NCI-H82 (cell line): Measurements from ENCODE around the gene NBPF10.
"Not testable (repeated sequence)": the region's sequence is repeated elsewhere in the genome, so short reads cannot be mapped to it uniquely, and the experiment has no call there.

Source experiments
- DNase-seq: peaks from one replicate; lab custom pipeline; 2025; lab: John Stamatoyannopoulos, UW

The NBPF10 gene, protein sequence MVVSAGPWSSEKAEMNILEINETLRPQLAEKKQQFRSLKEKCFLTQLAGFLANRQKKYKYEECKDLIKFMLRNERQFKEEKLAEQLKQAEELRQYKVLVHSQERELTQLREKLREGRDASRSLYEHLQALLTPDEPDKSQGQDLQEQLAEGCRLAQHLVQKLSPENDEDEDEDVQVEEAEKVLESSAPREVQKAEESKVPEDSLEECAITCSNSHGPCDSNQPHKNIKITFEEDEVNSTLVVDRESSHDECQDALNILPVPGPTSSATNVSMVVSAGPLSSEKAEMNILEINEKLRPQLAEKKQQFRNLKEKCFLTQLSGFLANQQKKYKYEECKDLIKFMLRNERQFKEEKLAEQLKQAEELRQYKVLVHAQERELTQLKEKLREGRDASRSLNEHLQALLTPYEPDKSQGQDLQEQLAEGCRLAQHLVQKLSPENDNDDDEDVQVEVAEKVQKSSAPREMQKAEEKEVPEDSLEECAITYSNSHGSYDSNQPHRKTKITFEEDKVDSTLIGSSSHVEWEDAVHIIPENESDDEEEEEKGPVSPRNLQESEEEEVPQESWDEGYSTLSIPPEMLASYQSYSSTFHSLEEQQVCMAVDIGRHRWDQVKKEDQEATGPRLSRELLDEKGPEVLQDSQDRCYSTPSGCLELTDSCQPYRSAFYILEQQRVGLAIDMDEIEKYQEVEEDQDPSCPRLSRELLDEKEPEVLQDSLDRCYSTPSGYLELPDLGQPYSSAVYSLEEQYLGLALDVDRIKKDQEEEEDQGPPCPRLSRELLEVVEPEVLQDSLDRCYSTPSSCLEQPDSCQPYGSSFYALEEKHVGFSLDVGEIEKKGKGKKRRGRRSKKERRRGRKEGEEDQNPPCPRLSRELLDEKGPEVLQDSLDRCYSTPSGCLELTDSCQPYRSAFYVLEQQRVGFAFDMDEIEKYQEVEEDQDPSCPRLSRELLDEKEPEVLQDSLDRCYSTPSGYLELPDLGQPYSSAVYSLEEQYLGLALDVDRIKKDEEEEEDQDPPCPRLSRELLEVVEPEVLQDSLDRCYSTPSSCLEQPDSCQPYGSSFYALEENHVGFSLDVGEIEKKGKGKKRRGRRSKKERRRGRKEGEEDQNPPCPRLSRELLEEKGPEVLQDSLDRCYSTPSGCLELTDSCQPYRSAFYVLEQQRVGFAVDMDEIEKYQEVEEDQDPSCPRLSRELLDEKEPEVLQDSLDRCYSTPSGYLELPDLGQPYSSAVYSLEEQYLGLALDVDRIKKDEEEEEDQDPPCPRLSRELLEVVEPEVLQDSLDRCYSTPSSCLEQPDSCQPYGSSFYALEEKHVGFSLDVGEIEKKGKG (N-terminal part only)

DNA sequence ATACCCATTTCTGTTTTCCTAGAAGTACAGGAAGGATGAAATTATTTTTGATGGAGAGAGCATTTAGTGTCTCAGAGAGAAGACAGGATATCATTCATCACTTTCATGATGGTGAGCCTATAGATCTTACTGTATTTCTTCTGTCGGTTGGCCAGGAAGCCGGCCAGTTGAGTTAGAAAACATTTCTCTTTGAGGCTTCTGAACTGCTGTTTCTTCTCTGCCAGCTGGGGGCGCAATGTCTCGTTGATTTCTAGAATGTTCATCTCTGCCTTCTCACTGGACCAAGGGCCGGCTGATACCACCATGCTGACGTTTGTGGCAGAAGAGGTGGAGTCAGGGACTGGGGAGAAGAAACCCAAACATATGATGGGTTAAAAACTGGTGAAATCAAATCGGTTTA, at the start of gene NBPF10:
Gene NBPF10, minus strand, starts transcription at position 340 of the 400 bp plus-strand sequence. Its CDS starts 35 bp downstream, at position 305.
- DNase-seq = not testable (repeated sequence)

DNA sequence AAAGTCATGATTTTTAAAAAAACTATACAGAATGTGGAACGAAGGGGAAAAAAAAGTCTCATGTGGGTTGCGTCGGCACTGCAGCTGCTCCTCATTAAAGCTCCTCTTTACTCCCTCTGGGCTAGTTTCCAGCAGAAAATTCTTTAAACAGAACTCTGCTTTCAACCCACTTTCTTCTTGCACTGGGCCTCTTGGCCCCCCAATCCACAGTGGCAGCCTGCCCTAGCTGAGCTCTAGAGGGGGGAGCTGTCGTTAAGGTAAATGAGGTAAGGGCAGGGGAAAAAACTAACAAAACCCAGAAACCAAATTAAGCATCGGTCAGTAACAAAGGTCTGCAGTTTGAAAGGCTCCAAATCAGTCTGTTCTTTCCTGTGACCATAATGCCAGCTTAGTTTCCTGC, 29.9 kb upstream of the NBPF10 start:
- not testable (repeated sequence) for DNase-seq

DNA sequence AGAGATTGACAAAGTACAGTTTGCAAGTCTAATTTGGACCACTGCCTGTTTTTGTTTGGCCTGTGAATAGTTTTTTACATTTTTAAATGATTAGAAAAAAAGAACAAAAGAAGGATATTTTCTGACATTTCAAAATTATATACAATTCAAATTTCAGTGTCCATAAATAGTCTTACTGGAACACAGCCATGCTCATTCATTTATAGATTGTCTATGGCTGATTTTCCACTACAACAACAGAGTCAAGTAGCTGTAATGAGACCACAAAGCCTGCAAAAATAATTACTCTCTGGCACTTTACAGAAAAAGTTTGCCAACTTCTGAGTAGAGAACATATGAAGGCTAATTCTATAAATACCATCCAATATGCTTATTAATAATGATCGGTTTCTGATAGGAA, 23.1 kb upstream of the NBPF10 start:
- DNase-seq = not testable (repeated sequence)

DNA sequence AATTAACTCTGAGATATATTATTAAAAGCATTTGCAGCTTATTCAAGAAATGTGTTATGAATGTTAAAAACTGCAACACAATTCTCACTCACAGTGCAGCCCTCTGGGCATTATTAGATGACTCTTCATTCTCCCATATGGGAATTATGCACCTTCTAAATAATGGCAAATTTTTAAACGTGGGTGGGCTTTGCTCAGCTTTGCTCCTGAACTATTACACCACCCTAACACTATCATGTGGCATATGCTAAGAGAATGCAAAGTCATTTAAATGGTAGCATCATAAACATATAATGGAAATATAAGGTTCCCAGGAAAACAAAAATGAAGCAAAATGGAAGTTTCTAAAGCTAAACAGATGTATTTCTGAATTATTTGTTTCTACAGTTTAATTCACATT, 22.7 kb upstream of the NBPF10 start:
- not testable (repeated sequence) for DNase-seq
